HK-2 (cell line): ENCODE measurements around the gene CTU1.

Experiments
- DNase-seq: peaks from one replicate; pipeline ENCODE4 v3.0.0-alpha.2; 2018; ENCODE audit not compliant: unreplicated experiment

The CTU1 gene

GRCh38 chr19:51103926-51104341 lies 4.3 kb downstream of the CTU1 start:
- no peak for DNase-seq

GRCh38 chr19:51102991-51103390 lies 5.2 kb downstream of the CTU1 start:
- DNase-seq, result no peak

- DNase-seq, result no peak
These were observed 6.9 kb downstream of the CTU1 start for GRCh38 chr19:51101171-51101865.

- DNase-seq, result no peak
These were observed 7.6 kb downstream of the CTU1 start for GRCh38 chr19:51100601-51101000.

- no peak for DNase-seq
These were observed 9.2 kb downstream of the CTU1 start for GRCh38 chr19:51099047-51099382.

- no peak for DNase-seq
These were observed 9.7 kb downstream of the CTU1 start for GRCh38 chr19:51098365-51099046.

- no peak for DNase-seq
These were observed 10.4 kb downstream of the CTU1 start for GRCh38 chr19:51097796-51098195.

- peak; percentile 56 for DNase-seq
These were observed 11.0 kb downstream of the CTU1 start for GRCh38 chr19:51097166-51097738.

- no peak for DNase-seq
These were observed 11.6 kb downstream of the CTU1 start for GRCh38 chr19:51096473-51097165.

- DNase-seq, result peak; percentile 24
These were observed 13.4 kb downstream of the CTU1 start for GRCh38 chr19:51094696-51095279.

GRCh38 chr19:51093510-51094345 lies 14.5 kb downstream of the CTU1 start:
- DNase-seq, result no peak

- DNase-seq, result no peak
These were observed 15.1 kb downstream of the CTU1 start for GRCh38 chr19:51093101-51093500.

GRCh38 chr19:51091895-51092873 lies 16.0 kb downstream of the CTU1 start:
- DNase-seq, result no peak

GRCh38 chr19:51091126-51091525 lies 17.1 kb downstream of the CTU1 start:
- DNase-seq, result no peak

- no peak for DNase-seq
These were observed 17.7 kb downstream of the CTU1 start for GRCh38 chr19:51090471-51090870.

GRCh38 chr19:51089786-51090185 lies 18.4 kb downstream of the CTU1 start:
- DNase-seq, result no peak

- no peak for DNase-seq
These were observed 21.9 kb downstream of the CTU1 start for GRCh38 chr19:51086153-51086850.

- no peak for DNase-seq
These were observed 23.7 kb downstream of the CTU1 start for GRCh38 chr19:51084505-51084904.

GRCh38 chr19:51083783-51084182 lies 24.4 kb downstream of the CTU1 start:
- DNase-seq, result no peak

- no peak for DNase-seq
These were observed 25.0 kb downstream of the CTU1 start for GRCh38 chr19:51083181-51083580.
